ENCODE data around the gene ZNF226. TPM values are rescaled to one million over a fixed set of nuclear protein-coding genes. Genes with fewer than 3 reads are reported as not detected.
A peak's percentile ranks its signal among the peaks of the same experiment; 100 is the strongest.
"Not testable (repeated sequence)": the region's sequence is repeated elsewhere in the genome, so short reads cannot be mapped to it uniquely, and the experiment has no call there.

Gene ZNF226
- total RNA-seq (ENCODE audit: unreplicated experiment) = 23.2 TPM
- long read RNA-seq, transcript ZNF226-218 (6 exons, 548 nt) = major isoform, 5 of 17 reads
- long read RNA-seq, partial matches to known transcripts = 3 of 17 reads
- long read RNA-seq, other reads (novel, unspliced or antisense) = 3 of 17 reads

- H3K27ac Mint-ChIP-seq (ENCODE audit: unreplicated experiment) = peak within 1 kb of the TSS; percentile 98
- DNase-seq (ENCODE audit: low spot score) = peak; percentile 78
Observed at GRCh38 chr19:44164673-44165512, at the start of gene ZNF226. TSS of gene ZNF226 (plus strand) at chr19:44165100. CDS start at chr19:44170081, 4,981 bp downstream.

GRCh38 chr19:44121162-44121561 lies 43.7 kb upstream of the ZNF226 start:
- peaks cover 59% of the 10 kb centered on the region for H3K36me3 Mint-ChIP-seq (ENCODE audit: low read depth, unreplicated experiment)
- H3K27ac Mint-ChIP-seq (ENCODE audit: unreplicated experiment); H3K4me1 Mint-ChIP-seq (ENCODE audit: unreplicated experiment); DNase-seq (ENCODE audit: low spot score); H3K27me3 Mint-ChIP-seq (ENCODE audit: unreplicated experiment); H3K9me3 Mint-ChIP-seq (ENCODE audit: unreplicated experiment): not testable (repeated sequence)
- H3K4me3 Mint-ChIP-seq (ENCODE audit: unreplicated experiment) = peak overlapping the region; percentile 26

More at GRCh38 chr19:44164673-44165512, at the start of gene ZNF226:
- Mint-ChIP-seq H3K27me3 (ENCODE audit: unreplicated experiment) (peaks cover 2% of the 10 kb centered on the region), H3K9me3 (ENCODE audit: unreplicated experiment) (no peaks in the 10 kb centered on the region), H3K4me3 (ENCODE audit: unreplicated experiment) (peak within 1 kb of the TSS; percentile 98), H3K4me1 (ENCODE audit: unreplicated experiment) (peaks cover 26% of the 10 kb centered on the region), H3K36me3 (ENCODE audit: low read depth, unreplicated experiment) (peaks cover 28% of the 10 kb centered on the region)
- TF ChIP-seq CTCF (IDR thresholded peaks at IDR 0.05; ENCODE audit: unreplicated experiment) = no peak

DNA sequence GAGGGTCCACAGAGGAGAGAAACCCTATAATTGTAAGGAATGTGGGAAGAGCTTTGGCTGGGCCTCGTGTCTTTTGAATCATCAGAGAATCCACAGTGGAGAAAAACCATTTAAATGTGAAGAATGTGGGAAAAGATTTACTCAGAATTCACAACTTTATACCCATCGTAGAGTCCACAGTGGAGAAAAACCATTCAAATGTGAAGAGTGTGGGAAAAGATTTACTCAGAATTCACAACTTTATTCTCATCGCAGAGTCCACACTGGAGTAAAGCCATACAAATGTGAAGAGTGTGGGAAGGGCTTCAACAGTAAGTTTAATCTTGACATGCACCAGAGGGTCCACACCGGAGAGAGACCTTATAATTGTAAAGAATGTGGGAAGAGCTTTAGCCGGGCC lies 32.9 kb upstream of the ZNF226 start:
- no peak for DNase-seq (ENCODE audit: low spot score)
- no peak for TF ChIP-seq CTCF (IDR thresholded peaks at IDR 0.05; ENCODE audit: unreplicated experiment)
- no peaks in the 10 kb centered on the region for H3K9me3 Mint-ChIP-seq (ENCODE audit: unreplicated experiment)

GRCh38 chr19:44141191-44142058 lies 23.5 kb upstream of the ZNF226 start, which contains the start of gene ZNF234:
TSS of gene ZNF234 (plus strand) at chr19:44141554. CDS start at chr19:44144633, 3,079 bp downstream.
- Mint-ChIP-seq H3K27ac (ENCODE audit: unreplicated experiment) (peak within 1 kb of the TSS; percentile 9), H3K4me3 (ENCODE audit: unreplicated experiment) (peak within 1 kb of the TSS; percentile 98)
- peak; percentile 65 for DNase-seq (ENCODE audit: low spot score)

More for the DNA sequence above, 32.9 kb upstream of the ZNF226 start:
- no peak overlapping the region for H3K4me3 Mint-ChIP-seq (ENCODE audit: unreplicated experiment)
- H3K27me3 Mint-ChIP-seq (ENCODE audit: unreplicated experiment) = peaks cover 4% of the 10 kb centered on the region
- H3K4me1 Mint-ChIP-seq (ENCODE audit: unreplicated experiment) = no peaks in the 10 kb centered on the region
- H3K36me3 Mint-ChIP-seq (ENCODE audit: low read depth, unreplicated experiment) = peaks cover 30% of the 10 kb centered on the region
- no peak overlapping the region for H3K27ac Mint-ChIP-seq (ENCODE audit: unreplicated experiment)

More at GRCh38 chr19:44141191-44142058, 23.5 kb upstream of the ZNF226 start, which contains the start of gene ZNF234:
- Mint-ChIP-seq H3K4me1 (ENCODE audit: unreplicated experiment) (peaks cover 15% of the 10 kb centered on the region), H3K36me3 (ENCODE audit: low read depth, unreplicated experiment) (no peaks in the 10 kb centered on the region), H3K27me3 (ENCODE audit: unreplicated experiment) (no peaks in the 10 kb centered on the region), H3K9me3 (ENCODE audit: unreplicated experiment) (no peaks in the 10 kb centered on the region)
- TF ChIP-seq CTCF (IDR thresholded peaks at IDR 0.05; ENCODE audit: unreplicated experiment) = no peak
